ENCODE data around the gene SLC24A3. TPM values are rescaled to one million over a fixed set of nuclear protein-coding genes. Genes with fewer than 3 reads are reported as not detected.

The SLC24A3 gene
- polyA plus RNA-seq, 1 donor = 28.9 TPM

- no peak for DNase-seq
Observed at GRCh38 chr20:19392344-19393130, 180.1 kb downstream of the SLC24A3 start.

GRCh38 chr20:19396460-19397081 is 184.1 kb downstream of the SLC24A3 start:
- DNase-seq = no peak

GRCh38 chr20:19397226-19397625 is 184.8 kb downstream of the SLC24A3 start:
- no peak for DNase-seq

GRCh38 chr20:19397666-19398065 is 185.2 kb downstream of the SLC24A3 start:
- no peak for DNase-seq

- no peak for DNase-seq
Observed at GRCh38 chr20:19401096-19401495, 188.7 kb downstream of the SLC24A3 start.

- no peak for DNase-seq
Observed at GRCh38 chr20:19403549-19403948, 191.1 kb downstream of the SLC24A3 start.

- no peak for DNase-seq
Observed at GRCh38 chr20:19404826-19405225, 192.4 kb downstream of the SLC24A3 start.

DNA sequence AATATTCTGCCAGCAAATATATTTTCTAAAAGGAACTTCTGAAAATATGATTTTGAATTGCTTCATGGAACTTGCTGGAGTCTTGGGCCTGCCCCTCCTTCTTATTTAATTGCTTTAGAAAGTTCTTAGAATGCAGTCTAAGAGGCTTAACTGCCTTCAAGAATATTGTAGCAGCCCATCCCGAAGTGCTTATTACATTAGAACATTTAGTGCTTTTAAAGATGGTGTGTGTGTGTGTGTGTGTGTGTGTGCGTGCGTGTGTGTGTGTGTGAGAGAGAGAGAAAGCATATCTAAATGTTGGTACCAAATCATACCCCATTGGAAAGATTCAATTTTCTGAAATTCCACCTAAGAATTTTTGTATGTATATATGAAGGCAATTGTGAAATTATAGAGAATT is 193.5 kb downstream of the SLC24A3 start:
- no peak for DNase-seq

DNA sequence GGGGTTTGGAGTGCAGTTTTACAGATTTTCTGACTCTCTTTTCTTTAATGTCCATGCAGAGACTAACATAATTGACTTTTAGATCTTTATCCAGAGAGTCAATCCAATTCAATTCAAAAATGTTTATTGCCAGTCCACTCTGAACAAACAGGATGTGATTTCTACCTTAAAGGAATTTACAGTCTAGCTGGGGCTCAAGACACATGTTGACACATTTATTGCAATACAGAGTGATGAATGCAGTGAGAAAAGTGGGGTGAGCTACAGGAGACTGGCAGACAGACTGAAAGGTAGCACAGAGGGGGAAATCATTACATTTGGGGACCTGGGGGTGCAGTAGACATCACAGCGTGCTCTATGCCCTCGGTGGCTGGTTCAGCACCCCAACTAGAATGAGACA is 193.9 kb downstream of the SLC24A3 start:
- DNase-seq = no peak

- DNase-seq = no peak
Observed at GRCh38 chr20:19407196-19407595, 194.8 kb downstream of the SLC24A3 start.

DNA sequence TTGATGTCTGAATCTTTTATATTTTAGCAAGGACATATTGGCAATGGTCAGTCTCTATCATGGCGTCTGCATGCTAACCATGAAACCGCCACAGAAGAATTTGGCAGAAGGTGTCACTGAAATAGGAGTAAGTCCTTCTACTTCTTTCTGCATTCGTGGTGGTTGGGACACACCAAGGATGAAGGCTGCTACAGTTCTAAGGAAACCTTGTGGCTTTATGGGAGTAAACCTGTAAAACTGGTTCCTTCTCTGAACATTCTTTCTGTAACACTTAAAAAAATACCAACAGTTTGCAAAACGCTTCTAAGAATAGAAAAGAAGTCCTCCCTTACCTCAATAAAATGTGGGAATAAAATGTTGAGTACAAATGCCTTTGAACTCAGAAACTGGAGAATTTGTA is 195.3 kb downstream of the SLC24A3 start:
- DNase-seq = no peak

GRCh38 chr20:19408971-19409370 is 196.5 kb downstream of the SLC24A3 start:
- no peak for DNase-seq

- DNase-seq = no peak
Observed at GRCh38 chr20:19411811-19412210, 199.4 kb downstream of the SLC24A3 start.

GRCh38 chr20:19412254-19412653 is 199.8 kb downstream of the SLC24A3 start:
- DNase-seq = no peak

- DNase-seq = no peak
Observed at GRCh38 chr20:19414600-19414999, 202.2 kb downstream of the SLC24A3 start.

- DNase-seq = no peak
Observed at GRCh38 chr20:19415786-19416185, 203.3 kb downstream of the SLC24A3 start.

DNA sequence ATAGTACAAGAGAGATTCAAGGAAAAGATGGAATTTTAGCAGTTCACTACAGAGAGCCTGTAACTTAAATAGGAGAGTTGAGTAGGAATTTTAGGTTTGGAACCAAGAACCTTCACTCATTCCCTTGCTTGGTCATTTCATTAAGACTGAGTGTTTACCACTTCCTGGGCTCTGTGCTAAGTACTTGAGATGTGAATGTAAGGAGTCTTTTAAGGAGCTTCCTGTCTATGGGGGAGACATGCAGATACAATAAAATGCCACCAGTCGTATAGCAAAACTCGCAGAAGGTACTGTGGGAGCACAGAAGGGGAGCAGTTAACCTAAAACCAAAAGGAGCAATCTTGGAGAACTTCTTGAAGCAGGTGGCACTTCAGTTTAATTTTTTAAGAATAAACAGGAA is 204.2 kb downstream of the SLC24A3 start:
- DNase-seq = no peak

DNA sequence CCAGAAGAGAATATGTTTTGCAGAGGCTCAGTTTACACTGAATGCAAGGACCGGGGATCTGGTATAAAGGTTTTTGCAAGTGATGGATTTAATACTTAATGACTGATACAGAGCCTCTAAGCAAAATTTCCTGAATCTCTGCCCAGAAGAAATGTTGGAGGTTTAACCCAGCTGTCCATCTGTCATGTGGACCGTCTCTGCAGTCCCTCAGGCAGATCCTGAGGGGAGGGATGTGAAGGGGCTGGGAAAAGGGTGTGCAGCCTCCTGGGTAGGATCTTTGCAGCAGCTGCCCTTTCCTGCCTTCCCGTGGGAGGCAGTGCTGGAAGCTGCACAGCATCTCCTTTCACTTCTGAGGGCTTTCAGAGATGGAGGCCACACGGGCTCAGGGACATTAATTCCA is 207.0 kb downstream of the SLC24A3 start:
- no peak for DNase-seq

- DNase-seq = no peak
Observed at GRCh38 chr20:19423097-19423899, 210.9 kb downstream of the SLC24A3 start.

DNA sequence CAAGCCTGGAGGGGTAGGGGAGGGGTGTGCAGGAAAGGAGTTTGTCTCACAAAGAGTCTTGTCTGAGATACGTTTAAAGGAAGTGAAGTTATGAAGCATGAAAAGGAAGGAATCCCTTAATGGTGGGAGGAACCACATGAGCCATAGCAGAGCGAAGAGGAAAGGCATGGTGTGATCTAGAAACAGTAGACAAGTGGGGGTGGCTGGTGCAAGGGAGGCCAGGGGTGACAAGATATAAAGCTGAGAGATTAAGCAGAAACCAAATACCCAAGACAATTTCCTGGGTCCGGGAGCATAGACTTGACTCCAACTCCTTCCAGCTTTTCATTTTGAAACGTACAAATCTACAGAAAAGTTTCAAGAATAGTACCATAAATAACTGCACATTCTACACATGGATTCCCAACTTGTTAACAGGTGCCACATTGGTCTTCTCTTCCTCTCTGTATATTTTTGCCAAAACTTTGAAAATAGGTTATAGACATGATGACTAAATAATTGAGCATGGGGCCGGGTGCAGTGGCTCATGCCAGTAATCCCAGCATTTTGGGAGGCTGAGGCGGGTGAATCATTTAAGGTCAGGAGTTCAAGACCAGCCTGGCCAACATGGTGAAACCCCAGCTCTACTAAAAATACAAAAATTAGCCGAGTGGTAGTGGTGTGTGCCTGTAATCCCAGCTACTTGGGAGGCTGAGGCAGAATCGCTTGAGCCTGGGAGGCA is 211.6 kb downstream of the SLC24A3 start:
- no peak for DNase-seq

- DNase-seq = no peak
Observed at GRCh38 chr20:19426356-19426755, 213.9 kb downstream of the SLC24A3 start.

- no peak for DNase-seq
Observed at GRCh38 chr20:19427480-19427879, 215.0 kb downstream of the SLC24A3 start.

DNA sequence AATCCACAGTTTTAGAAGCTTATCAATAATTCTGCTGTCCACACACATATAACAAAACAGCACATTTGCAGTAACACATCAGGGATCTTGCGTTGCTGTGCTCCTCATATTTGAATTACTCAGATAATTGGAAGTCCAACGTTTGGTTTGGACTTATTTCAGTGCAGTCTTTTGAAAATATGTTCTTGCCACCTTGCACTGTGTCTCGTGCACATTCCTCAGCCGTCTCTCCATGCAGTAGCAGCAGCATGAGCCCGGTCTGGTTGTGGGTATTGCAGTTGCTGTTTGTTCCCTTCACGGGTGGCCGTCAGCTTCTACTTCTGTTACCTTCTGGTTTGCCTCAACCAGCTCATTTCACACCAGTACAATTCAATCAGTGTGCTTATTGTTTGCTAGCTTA is 215.5 kb downstream of the SLC24A3 start:
- DNase-seq = no peak
